Activated CD8-positive, alpha-beta memory T cell treated with anti-CD3 and anti-CD28 coated beads for 4 hours (primary cell): ENCODE data around the gene IREB2.
"Not testable (repeated sequence)": the region's sequence is repeated elsewhere in the genome, so short reads cannot be mapped to it uniquely, and the experiment has no call there.

Source experiments
- DNase-seq, 2 donors: peaks; one replicate each; pipeline ENCODE4 v3.0.0-alpha.2; 2020; ENCODE audit warnings: low read depth in 2 of 2

Gene IREB2

DNA sequence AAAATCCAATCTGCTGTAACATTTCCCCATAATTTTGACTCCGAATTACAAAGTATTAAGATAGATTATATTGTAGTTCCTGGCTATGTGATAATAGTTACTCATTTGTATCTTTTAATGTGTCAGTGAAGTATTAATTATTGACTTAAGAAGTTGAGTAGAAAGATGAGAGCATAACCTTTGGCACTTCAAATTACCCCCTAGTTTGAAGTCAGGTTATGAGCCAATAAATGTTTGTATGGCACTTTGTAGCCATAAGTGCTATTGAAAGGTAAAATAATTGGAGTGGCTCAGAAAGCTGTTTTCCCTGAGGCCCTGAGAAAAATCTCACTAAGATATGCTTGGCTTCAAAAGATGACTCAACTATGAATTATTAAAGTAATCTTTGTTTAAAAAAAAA, 31.0 kb downstream of the IREB2 start:
- no peak for DNase-seq

DNA sequence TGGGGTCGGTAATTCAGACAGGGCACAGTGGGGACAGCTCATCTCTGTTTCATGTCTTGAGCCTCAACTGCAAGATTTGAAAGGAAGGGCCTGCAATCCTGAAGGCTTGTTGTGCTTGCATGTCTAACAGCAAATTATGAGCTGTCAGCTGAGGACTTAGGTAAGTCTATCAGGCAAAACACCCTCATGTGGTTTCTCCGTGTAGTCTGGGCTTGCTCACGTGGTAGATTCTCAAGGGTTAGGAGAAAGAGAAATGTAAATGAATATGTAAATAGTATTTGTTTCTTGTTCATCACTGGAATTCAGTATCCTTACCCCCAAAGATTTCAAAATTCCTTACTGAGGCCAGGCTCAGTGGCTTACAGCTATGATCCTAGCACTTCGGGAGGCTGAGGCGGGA, 39.3 kb downstream of the IREB2 start:
- no peak for DNase-seq

DNA sequence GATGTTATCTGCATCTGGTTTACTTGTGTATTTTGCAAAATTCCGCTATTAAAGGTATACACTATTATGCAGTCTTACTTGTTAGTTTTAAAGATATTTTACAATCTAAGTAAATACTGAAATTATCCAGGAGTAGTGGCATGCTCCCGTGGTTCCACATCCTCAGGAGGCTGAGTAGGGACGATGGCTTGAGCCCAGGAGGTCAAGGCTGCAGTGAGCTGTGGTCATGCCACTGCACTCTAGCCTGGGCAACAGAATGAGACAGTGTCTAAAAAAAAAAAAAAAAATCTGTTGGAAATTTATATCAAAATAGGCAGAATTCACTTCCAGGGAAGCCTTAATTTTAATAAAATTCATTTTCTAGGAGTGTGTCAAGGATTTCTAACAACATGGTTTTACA, 41.6 kb downstream of the IREB2 start:
- DNase-seq: no peak

DNA sequence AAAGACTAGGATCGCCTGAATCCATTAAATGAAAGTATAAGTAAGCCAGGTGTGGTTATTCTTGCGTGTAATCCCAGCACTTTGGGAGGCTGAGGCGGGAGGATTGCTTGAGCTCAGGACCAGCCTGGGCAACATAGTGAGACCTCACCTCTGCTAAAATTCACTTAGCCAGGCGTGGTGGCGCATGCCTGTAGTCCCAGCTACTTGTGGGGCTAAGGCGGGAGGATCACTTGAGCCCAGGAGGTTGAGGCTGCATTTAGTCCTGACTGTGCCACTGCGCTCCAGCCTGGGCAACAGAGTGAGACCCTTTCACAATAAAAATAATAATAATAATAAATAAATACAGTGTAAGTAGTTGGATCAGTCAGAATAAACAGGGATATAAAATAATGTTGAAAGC, 43.9 kb downstream of the IREB2 start:
- DNase-seq: no peak

DNA sequence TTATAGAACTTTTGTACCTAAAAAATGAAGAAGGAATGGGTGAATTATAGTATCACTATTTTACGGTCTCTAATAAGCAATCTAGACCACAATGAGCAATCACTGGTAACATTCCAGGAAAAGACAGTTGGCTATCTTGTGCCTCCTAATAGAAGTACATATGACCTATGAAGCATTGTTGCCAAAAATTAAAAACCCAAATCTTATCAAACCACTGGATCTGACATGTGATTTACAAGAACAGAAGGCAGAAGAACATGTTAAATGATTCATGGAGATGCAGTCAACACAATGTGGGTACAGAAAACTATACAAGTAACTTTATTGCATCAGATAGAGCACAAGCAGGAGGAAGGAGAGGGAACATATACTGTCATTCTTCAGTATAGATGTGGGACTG, 54.9 kb downstream of the IREB2 start:
- DNase-seq: no peak

DNA sequence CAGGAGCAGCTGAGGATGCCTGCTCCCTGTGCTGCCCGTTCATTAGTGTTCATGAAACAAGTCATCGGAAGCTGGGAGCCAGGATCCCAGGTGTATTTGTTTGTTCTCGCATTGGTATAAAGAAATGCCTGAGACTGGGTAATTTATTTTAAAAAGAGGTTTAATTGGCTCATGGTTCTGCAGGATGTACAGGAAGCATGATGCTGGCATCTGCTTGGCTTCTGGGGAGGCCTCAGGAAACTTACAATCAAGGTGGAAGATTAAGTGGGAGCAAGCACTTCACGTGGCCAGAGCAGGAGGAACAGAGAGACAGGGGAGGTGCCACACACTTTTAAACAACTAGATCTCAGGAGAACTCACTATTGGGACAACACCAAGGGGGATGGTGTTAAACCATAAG, 63.8 kb downstream of the IREB2 start:
- DNase-seq: no peak

DNA sequence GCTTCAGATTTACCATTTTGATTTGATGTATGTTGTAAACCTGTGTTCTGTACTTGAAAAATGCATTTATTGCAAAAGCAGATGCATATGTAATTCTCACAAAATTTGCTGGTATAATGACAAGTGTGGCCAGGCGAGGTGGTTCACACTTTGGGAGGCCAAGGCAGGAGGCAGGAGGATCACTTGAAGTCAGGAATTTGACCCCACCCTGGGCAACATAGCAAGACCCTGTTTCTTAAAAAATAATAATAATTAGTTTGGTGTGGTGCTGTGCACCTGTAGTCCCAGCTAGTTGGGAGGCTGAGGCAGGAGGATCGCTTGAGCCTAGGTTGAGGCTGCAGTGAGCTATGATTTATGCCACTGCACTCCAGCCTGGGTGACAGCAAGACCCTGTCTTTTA, 64.6 kb downstream of the IREB2 start:
- no peak for DNase-seq

DNA sequence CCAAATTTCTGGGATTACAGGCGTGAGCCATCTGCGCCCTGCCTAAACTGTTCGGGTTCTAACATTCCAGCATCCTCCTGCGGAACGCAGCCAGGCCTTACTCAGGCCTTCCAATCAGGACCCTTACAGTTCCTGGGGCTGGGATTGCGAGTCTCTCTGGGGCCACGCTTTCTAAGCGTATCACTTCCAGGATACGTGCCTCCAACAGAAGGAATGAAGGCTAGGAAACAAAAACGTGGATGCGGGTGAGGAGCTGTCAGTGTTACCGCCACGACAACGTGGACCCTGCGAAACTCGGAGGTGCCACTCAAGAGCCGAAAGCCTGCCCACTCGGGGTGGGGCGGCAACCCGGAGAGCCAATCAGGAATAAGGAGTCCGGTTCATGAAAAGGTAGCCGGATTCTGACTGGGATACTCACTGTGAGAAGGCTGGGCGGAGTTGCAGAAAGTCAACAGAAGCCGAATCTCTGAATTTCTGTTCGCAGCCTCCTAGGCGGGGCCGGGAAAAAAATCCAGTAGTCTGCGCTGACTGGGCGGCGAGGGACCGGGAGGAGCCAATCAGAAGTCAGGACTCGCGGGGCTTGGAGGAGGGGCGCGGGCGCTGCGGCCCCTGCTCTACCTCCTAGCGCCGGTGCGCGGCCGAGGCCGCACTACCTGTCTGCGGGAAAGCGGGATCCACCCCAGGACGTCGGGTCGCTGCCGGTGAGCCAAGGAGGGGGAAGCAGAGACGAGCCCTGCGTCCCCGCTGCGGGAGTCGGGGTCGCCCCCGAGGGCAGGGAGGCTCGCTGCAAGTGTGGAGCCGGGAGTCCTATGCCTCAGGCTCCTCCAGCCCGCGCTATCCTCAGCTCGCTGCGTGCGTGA, 69.2 kb downstream of the IREB2 start, which contains the start of gene HYKK:
Gene HYKK (plus strand): TSS at position 607 of the 860 bp plus-strand sequence. CDS start 5,512 bp downstream, outside the sequence.
- DNase-seq: peak; percentile 25 to 31

DNA sequence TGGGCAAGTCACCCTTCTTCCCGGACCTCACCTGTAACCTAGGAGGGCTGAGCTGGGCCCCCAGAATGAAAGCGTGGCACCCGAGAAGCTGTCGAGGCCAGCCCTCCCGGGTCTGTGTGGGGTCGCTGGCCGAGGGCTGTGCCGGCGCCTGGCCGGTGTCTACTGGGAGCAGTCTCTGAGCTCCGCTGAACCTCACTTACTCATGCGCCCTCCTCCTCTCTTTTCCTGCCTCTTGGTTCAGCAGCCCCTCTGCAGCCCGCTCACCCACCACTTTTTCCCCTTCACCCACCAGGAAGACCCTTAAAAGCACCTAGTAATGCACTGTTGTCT, 69.8 kb downstream of the IREB2 start:
- DNase-seq: no peak

DNA sequence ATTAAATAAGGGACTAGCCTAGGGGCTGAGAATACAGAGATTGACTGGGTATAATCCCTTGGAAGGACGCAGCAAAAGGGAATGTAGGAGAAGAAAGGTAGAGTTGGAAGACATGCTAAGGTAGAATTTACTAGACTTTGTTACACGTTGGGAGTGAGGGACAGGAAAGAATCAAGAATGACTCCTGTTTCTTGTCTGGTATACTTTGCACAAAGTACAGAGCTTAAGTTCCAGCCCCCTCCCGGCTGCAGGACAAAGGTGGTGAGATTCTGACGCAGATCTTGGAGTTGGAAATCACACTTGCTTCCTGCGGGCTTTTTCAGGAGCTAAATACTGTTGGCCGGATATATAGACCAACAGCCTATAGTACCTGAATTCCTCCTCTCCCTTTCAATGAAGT, 70.3 kb downstream of the IREB2 start:
- no peak for DNase-seq

DNA sequence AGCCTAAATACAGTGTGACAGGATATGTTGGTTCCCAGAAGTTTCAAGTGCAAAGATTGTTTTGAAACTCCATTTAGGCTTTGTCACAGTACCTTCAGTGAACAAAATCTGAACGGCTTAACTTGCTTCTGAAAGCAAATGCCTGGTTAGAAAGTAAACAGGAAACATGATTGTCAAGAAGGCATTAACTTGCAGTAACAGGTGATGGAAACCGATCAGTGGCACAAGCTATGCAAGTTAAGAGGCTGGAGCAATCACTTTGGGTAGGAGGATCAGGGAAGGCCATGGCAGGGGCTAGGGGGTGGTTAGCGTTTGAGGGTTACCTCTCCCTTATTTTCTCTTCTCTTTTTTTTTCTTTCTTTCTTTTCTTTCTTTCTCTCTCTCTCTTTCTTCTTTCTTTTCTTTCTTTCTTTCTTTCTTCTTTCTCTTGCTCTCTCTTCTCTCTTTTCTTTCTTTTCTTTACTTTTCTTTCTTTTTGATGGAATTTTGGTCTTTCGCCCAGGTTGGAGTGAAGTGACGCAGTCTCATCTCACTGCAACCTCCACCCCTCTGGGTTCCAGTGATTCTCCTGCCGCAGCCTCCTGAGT, 71.8 kb downstream of the IREB2 start:
- no peak for DNase-seq

DNA sequence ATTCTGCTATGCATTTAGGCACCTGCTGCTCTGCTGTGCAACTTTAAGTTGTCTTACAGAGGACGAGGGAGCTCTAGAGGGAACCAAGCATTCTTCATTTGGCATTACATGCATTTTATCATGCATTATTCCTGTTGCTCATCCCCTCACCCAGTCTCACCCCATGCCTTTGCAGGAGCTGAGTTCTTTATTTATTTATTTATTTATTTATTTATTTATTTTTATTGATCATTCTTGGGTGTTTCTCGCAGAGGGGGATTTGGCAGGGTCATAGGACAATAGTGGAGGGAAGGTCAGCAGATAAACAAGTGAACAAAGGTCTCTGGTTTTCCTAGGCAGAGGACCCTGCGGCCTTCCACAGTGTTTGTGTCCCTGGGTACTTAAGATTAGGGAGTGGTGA, 82.0 kb downstream of the IREB2 start:
- not testable (repeated sequence) for DNase-seq

DNA sequence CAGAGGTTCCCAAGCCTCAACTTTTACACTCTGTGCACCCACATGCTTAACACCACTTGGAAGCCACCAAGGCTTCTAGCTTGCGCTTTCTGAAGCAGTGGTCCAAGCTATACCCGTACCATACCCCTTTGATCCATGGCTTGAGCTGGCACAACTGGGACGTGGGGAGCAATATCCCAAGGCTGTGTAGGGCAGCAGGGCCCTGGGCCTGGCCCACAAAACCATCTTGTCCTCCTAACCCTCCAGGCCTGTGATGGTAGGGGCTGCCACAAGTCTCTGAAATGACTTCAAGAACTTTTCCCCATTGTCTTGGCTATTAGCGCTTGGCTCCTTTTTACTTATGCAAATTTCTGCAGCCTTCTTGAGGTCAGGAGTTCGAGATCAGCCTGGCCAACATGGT, 86.2 kb downstream of the IREB2 start:
- DNase-seq: no peak

DNA sequence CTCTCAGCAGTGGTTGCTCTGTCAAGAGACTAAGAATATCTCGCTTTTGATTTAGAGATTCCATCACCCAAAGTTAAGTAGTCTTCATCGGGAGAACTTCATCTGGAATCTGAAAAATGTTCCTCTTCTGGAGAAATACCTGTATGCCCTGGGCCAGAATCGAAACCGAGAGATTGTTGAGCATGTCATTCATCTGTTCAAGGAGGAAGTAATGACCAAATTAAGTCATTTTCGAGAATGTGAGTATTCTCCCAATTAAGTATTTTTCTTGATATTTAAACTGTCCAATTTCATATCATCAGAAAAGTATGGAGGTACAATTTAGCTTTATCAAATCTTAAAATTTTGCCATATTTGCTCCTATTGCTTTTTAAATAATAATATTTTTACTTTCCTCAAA, 89.3 kb downstream of the IREB2 start:
- no peak for DNase-seq

DNA sequence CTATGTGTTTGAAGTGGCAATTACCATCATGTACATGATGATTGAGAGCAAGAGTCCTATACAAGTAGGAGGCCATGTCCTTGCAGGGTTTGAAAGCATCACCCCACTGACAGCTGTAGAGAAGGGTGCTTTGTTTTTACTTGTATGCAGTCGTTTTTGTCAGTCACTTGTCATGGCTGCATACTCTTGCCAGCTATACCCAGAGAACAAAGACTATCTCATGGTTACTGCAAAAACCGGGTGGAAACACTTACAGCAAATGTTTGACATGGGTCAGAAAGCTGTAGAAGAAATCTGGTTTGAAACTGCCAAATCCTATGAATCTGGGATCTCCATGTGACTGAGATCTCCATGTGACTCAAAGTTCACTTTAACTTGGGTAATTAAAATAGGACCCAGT, 95.3 kb downstream of the IREB2 start:
- DNase-seq: no peak

DNA sequence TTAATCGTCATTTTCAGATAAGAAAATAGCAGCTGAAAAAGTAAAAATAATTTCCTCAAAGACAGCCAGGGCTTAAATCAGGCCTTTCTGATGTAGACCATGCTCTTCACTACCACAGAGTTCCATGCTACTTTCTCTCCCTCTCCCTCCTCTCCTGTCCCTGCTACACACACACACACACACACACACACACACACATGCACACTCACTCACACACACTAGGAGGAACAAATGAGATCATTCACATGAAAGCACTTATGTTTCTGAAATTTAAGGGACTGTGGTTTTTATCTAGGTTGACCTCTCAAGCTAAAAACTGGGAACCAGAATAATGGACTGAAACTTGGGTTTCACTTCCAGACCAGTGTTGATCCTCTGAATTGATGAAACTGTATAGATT, 98.1 kb downstream of the IREB2 start:
- DNase-seq: no peak

DNA sequence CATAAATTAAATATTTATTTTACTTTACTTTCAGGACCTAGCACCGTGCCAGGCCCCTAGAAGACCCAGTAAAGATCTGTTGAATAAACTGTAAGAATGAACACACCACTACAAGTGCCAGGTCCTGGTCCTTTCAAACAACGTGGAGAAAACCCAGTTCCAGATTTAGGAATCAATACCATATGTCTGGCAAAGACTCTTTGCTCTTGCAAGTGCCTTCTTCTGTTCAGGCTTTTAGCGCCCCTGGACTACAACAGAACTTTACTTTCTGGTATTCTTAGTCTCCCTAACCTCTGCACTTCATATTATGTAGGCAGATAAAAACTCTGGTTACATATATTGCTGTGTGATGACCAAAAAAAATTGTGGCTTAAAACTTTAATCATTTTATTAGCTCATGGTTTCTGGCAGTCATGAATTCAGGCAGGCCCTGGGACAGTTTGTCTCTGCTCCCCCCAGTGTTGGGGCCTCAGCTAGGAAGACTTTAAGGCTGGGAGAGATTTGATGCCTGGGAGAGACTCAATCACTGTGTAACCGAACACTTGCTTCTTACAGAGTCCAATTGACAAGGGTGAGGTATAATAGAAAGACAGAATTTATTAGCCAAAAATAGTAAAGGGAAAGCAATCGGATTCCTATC, 99.4 kb downstream of the IREB2 start:
- no peak for DNase-seq

DNA sequence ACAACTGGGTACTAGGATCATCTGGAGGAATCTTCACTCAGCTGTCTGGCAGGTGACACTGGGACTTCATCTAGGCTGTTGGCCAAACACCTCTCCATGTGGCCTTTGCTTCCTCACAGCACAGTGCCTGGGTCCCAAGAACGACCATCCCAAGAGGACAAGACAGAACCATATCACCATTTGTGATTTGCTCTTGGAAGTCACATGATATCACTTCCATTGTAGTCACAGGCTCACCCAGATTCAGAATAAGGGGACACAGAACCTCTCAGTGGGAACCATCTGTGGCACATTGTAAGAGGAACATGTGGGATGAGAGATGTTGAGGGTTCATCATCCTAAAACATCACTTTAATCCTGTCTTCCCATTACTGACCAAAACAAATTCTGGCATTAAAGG, 100.3 kb downstream of the IREB2 start:
- DNase-seq: no peak

DNA sequence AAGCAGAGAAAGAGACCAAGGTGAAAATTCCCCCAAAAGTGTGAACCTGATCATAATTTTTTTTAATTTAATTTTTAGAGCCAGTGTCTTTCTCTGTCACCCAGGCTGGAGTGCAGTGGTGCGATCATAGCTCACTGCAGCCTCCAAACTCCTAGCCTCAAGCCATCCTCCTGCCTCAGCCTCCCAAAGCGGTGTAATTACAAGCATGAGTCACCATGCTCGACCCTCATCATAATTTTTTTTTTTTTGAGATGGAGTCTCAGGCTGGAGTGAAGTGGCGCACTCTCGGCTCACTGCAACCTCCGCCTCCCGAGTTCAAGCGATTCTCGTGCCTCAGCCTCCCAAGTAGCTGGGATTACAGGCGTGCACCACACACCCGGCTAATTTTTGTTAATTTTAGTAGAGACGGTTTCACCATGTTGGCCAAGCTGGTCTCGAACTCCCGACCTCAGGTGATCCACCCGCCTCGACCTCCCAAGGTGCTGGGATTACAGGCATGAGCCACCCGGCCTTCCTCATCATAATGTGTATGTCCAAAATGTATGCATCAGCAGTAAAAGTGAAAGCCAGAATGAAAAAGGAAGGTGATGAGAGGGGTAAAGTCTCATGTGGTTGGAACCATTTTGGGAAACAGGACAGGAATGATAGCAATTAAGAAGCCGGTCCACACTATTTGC, 101.6 kb downstream of the IREB2 start:
- not testable (repeated sequence) for DNase-seq

DNA sequence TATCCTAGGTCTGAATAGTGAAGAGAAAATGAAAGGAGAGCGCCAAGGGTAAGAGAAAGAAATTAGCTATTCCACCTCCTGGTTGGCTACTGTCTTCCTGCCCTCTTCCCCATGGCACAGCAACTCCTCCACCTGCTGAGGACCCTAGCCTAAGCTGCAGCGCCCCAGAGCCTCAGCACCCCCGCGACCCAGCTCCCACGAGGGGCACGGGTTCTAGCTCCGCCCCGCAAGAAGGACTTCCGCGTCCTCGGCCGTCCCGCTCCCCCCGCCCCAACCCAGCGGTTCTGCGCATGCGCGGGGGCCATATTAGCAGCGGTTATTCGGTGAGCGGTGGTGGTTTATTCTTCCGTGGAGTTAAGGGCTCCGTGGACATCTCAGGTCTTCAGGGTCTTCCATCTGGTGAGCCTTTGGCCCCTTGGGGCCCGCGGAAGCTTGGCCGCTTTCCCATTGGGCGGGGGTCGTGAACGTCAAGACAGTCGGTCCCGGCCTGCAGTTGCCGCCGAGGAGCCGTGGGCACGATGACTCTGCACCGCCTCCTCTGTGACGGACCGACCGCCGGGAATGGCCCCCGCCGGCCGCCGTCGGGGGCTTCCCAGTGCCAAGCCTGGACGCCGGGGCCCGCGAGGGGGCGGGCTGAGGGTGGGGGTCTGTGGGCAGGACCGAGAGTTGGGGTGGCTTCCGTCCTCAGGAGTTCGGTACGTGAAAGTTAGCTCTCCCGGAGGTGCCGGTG, 102.3 kb downstream of the IREB2 start, which contains the start of gene PSMA4:
Gene PSMA4 (plus strand): TSS at position 304 of the 730 bp plus-strand sequence. CDS start 1,484 bp downstream, outside the sequence.
- DNase-seq: peak; percentile 89 to 93

DNA sequence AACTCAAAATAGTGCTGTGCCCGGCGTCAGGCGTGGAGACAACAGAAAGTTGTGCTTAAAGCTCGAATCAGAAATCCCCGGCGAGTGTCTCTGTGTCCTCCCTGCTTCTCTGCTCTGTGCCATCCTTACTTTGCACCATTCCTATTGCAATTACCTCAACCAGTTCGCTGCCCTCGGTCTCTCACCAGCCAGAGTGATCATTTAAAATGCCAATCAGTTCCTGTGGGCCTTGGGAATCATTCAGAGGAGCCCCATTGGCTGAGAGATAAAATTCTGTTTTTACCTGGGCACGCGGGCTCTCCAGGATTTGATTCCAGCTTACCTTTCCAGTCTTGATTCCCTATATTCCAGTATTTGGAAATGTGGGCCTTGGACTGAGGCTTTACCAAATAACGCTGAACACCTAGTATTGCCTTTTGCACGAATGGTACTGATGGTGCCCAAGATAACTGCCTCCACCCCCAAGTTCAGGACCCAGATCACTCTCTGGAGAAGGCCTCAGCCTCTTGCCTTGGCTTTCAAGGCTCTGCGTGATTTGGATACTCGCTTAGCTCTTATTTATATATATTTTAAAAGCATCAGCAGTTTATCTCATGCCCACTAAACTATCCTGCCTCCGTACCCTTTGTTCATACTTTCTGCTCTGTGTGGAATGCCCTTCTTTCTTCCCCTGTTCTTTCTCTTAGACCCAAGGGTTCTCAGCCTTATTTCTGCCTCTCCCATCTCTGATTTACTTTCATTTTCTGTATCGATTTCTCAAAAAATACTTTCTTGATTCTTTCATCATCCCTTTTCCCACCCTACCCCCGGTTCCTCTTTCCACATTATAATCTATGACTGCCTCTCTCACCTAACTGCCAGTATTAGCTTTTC, 103.1 kb downstream of the IREB2 start:
- no peak for DNase-seq
